HepG2 (cell line): ENCODE data around the gene NOC4L. TPM values are rescaled to one million over a fixed set of nuclear protein-coding genes. Genes with fewer than 3 reads are reported as not detected.
A peak's percentile ranks its signal among the peaks of the same experiment; 100 is the strongest.

Experiments
- BATF2 ChIP-seq: sonication (generic); formaldehyde crosslinking; IDR thresholded peaks from 2 replicates; pipeline ENCODE4 v1.8.0; 2022; ENCODE audit warnings: mild to moderate bottlenecking, missing genetic modification reagents, moderate library complexity
- BCL3 ChIP-seq: sonication (generic); formaldehyde crosslinking; IDR thresholded peaks from 2 replicates; pipeline ENCODE4 v1.5.1; 2020; ENCODE audit warnings: mild to moderate bottlenecking, missing genetic modification reagents, moderate library complexity
- EED ChIP-seq: sonication (generic); formaldehyde crosslinking; IDR thresholded peaks from 2 replicates; pipeline ENCODE4 v1.5.0; 2020; ENCODE audit warnings: mild to moderate bottlenecking, missing genetic modification reagents
- HNF4A ChIP-seq: sonication (generic); formaldehyde crosslinking; IDR thresholded peaks from 2 replicates; pipeline ENCODE4 v1.4.0; 2020; ENCODE audit warnings: missing genetic modification reagents
- IKZF4 ChIP-seq: sonication (generic); formaldehyde crosslinking; IDR thresholded peaks from 2 replicates; pipeline ENCODE4 v1.5.1; 2020; ENCODE audit warnings: borderline replicate concordance, mild to moderate bottlenecking, low read depth, missing genetic modification reagents; ENCODE audit errors: not compliant biosample characterization
- JUND ChIP-seq: sonication (generic); formaldehyde crosslinking; IDR thresholded peaks from 2 replicates; pipeline ENCODE4 v1.8.0; 2022; ENCODE audit warnings: mild to moderate bottlenecking, missing genetic modification reagents
- MAX ChIP-seq: IDR thresholded peaks from 2 replicates; pipeline ENCODE4 v1.6.1; 2012; ENCODE audit warnings: inconsistent platforms
- PHF21A ChIP-seq: sonication (generic); formaldehyde crosslinking; IDR thresholded peaks from 2 replicates; pipeline ENCODE4 v1.5.0; 2020; ENCODE audit warnings: mild to moderate bottlenecking, missing genetic modification reagents
- THAP11 ChIP-seq: IDR thresholded peaks from 2 replicates; pipeline ENCODE4 v1.6.1; 2016; ENCODE audit warnings: missing biosample characterization, missing genetic modification reagents
- ZBTB34 ChIP-seq: sonication (generic); formaldehyde crosslinking; IDR thresholded peaks from 2 replicates; pipeline ENCODE4 v1.8.0; 2022; ENCODE audit warnings: mild to moderate bottlenecking, missing genetic modification reagents
- ZFX ChIP-seq: sonication (generic); formaldehyde crosslinking; IDR thresholded peaks from 2 replicates; pipeline ENCODE4 v1.4.0; 2020; ENCODE audit warnings: mild to moderate bottlenecking, low read depth, missing genetic modification reagents, moderate library complexity
- ZNF230 ChIP-seq: sonication (generic); formaldehyde crosslinking; IDR thresholded peaks from 2 replicates; pipeline ENCODE4 v1.4.0; 2020; ENCODE audit warnings: mild to moderate bottlenecking, missing genetic modification reagents
- ZNF263 ChIP-seq: sonication (generic); formaldehyde crosslinking; IDR thresholded peaks from 2 replicates; pipeline ENCODE4 v1.4.0; 2020; ENCODE audit warnings: missing genetic modification reagents
- ZNF34 ChIP-seq: sonication (generic); formaldehyde crosslinking; IDR thresholded peaks from 2 replicates; pipeline ENCODE4 v1.4.0; 2020; ENCODE audit warnings: mild to moderate bottlenecking, missing genetic modification reagents, borderline replicate concordance
- ZNF670 ChIP-seq: sonication (generic); formaldehyde crosslinking; IDR thresholded peaks from 2 replicates; pipeline ENCODE4 v1.8.0; 2022; ENCODE audit warnings: mild to moderate bottlenecking, missing genetic modification reagents, borderline replicate concordance
- ZNF781 ChIP-seq: sonication (generic); formaldehyde crosslinking; IDR thresholded peaks from 2 replicates; pipeline ENCODE4 v1.5.1; 2020; ENCODE audit warnings: borderline replicate concordance, mild to moderate bottlenecking, missing genetic modification reagents; ENCODE audit errors: not compliant biosample characterization
- ZNF841 ChIP-seq: sonication (generic); formaldehyde crosslinking; IDR thresholded peaks from 2 replicates; pipeline ENCODE4 v1.8.1; 2023; ENCODE audit warnings: missing genetic modification reagents, borderline replicate concordance
- ZNF891 ChIP-seq: sonication (generic); formaldehyde crosslinking; IDR thresholded peaks from 2 replicates; pipeline ENCODE4 v1.5.0; 2020; ENCODE audit warnings: mild to moderate bottlenecking, missing genetic modification reagents
- polyA plus RNA-seq, 8 experiments: library from polyadenylated mRNA; depleted of rRNA in 3 of 8; stranded (reverse) in 7 of 8; unstranded in 1 of 8; fragments of >200 nt; fragmentation: Illumina TruSeq in 4 of 8; extraction: Trizol in 4 of 8; gene quantifications; 2 replicates each; pipeline versions ENCODE4 v1.2.1 to v1.2.3, GENCODE V29; 2011 to 2016; ENCODE audit warnings: low read depth in 4 of 8, missing spikeins in 1 of 8, mixed read lengths in 1 of 8; ENCODE audit not compliant: insufficient read depth in 1 of 8
- total RNA-seq, 5 experiments: library from RNA; depleted of rRNA; stranded (reverse); fragments of >200 nt; fragmentation: Illumina TruSeq; extraction: Trizol; gene quantifications; 2 replicates each; pipeline ENCODE4 v1.2.3, GENCODE V29; 2016; ENCODE audit warnings: low read depth in 1 of 5

The NOC4L gene
- total and polyA plus RNA-seq, 2 of the 13 experiments (the other 11 are each of a cell fraction or from before 2014, with no cell fraction given) = 4.3 to 14.6 TPM

GRCh38 chr12:132154341-132154761 lies 10.1 kb downstream of the NOC4L start (continued):
- TF ChIP-seq BCL3 (CRISPR knock-in tag) = 0 out of 2 replicates have a peak, but pooled peaks have one; percentile 11
- no peak for TF ChIP-seq IKZF4
- TF ChIP-seq EED (CRISPR knock-in tag) = 0 out of 2 replicates have a peak, but pooled peaks have one; percentile 66
- TF ChIP-seq HNF4A (CRISPR knock-in tag) = no peak
- no peak for TF ChIP-seq ZNF670 (CRISPR knock-in tag)
- no peak for TF ChIP-seq JUND
- TF ChIP-seq ZNF34 (CRISPR knock-in tag) = no peak
- TF ChIP-seq THAP11 (CRISPR knock-in tag) = no peak
- TF ChIP-seq PHF21A = peak; percentile 31; the same call in 1 of the 2 replicates
- no peak for TF ChIP-seq ZBTB34 (CRISPR knock-in tag)
- peak; percentile 54 for TF ChIP-seq MAX
- 0 out of 2 replicates have a peak, but pooled peaks have one; percentile 16 for TF ChIP-seq ZFX (CRISPR knock-in tag)
- 0 out of 2 replicates have a peak, but pooled peaks have one; percentile 34 for TF ChIP-seq ZNF230 (CRISPR knock-in tag)
- TF ChIP-seq ZNF841 = no peak
- TF ChIP-seq ZNF263 (CRISPR knock-in tag) = 0 out of 2 replicates have a peak, but pooled peaks have one; percentile 14
- TF ChIP-seq ZNF781 (CRISPR knock-in tag) = peak; percentile 6
- no peak for TF ChIP-seq BATF2
- TF ChIP-seq ZNF891 (CRISPR knock-in tag) = no peak
